Stimulated activated effector memory CD8-positive, alpha-beta T cell treated with anti-CD3 and anti-CD28 coated beads, Interleukin-12 subunit alpha, Interleukin-12 subunit beta, amount 100 ng/mL, for 72 hours (primary cell): ENCODE results near the gene CER1.
"Not testable (repeated sequence)": the region's sequence is repeated elsewhere in the genome, so short reads cannot be mapped to it uniquely, and the experiment has no call there.

Source experiments
- ATAC-seq: fragments of 150-1000 bp; cut with Tn5 transposase; 2 replicates; pipeline ENCODE4 v1.10.0; 2021
- DNase-seq, 2 donors: peaks; one replicate each; pipeline ENCODE4 v3.0.0; 2021 to 2022; ENCODE audit warnings: low spot score in 2 of 2
- H3K27ac Mint-ChIP-seq: one replicate; pipeline ENCODE4 v1.8.0; 2022; ENCODE audit warnings: mild to moderate bottlenecking, mixed read lengths
- H3K36me3 Mint-ChIP-seq: one replicate; pipeline ENCODE4 v1.8.0; 2022; ENCODE audit warnings: mild to moderate bottlenecking, mixed read lengths
- H3K4me1 Mint-ChIP-seq: one replicate; pipeline ENCODE4 v1.8.0; 2022; ENCODE audit warnings: mixed read lengths
- H3K4me3 Mint-ChIP-seq: one replicate; pipeline ENCODE4 v1.8.0; 2022; ENCODE audit warnings: mild to moderate bottlenecking, mixed read lengths
- H3K9me3 Mint-ChIP-seq: one replicate; pipeline ENCODE4 v1.8.0; 2022; ENCODE audit warnings: mixed read lengths

CER1 gene

DNA sequence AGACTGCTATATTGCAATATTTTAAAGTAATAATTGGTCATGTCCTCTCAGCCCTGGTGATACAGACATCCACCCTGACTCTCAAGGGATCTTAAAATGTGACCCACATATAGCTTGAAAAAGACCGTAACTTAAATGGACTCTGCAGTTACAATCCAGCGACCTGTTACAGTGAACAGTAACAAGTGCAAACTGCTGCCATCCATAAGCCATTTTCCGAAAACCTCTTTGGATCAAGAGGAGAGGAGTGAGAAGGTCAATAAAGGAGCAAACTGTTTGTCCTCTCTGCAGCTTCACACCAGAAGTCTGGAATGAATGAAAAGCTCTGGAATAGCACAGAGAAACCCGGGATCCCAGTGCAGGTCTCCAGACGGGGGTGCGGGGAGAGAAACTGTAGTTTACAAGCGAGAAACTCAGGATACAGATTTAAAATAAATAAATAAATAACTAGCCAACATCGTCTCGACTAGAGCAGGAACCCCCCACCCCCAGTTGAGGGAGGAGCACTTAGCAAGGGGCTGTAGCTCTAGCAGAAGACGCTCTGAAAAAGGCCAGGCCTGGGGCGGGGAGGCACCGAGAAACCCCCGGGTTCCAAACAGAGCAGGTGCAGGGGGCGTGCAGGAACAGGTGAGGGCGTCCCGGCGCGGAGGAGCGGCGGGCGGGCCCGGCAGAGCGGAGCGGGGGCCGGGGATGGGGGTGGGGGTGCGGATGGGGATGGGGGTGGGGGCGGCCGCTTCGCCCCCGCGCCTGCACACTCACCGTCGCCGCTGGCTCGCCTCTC lies 29.9 kb downstream of the CER1 start:
- DNase-seq (peak in 1 of 2 donors; percentile 60), ATAC-seq (peak; percentile 62)
- Mint-ChIP-seq H3K9me3 (no peaks in the 10 kb centered on the region), H3K36me3 (peaks cover 19% of the 10 kb centered on the region), H3K4me3 (peak overlapping the region; percentile 88), H3K4me1 (peaks cover 42% of the 10 kb centered on the region), H3K27ac (peak overlapping the region; percentile 94)

DNA sequence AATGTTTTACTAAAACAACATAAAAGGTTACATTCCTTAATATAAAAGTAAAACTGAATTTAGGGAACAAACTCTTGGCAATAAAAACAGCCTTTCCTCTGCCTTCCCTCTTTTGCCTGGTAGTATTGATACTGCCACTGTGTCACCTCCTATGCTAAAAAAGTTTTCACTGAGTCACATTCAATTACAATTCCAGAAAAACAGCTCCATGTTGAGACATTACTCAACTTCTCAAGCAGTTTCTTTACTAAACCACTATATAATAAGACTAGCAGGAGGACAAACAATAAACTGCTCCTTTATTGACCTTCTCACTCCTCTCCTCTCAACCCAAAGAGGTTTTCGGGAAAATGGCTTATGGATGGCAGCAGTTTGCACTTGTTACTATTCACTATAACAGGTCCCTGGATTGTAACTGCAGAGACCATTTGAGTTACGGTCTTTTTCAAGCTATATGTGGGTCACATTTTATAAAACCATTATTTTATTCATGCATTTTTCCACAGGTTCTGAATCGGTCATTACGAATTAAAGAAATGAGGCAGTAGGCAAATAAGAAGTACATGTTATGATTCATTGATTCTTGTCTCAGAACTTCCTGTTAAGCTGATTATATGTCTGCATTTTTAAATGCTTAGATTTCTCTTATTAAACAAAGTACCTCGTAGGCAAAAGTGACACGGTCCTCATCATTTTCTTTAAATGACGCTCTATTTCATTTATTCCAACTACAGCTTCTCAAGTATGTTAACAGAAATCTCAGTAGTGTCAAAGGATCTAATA lies 31.4 kb downstream of the CER1 start:
- no peak overlapping the region for H3K27ac Mint-ChIP-seq
- H3K4me1 Mint-ChIP-seq, result peaks cover 42% of the 10 kb centered on the region
- H3K36me3 Mint-ChIP-seq, result peaks cover 34% of the 10 kb centered on the region
- H3K4me3 Mint-ChIP-seq, result peak overlapping the region; percentile 88
- DNase-seq (no peak), ATAC-seq (no peak)
- no peaks in the 10 kb centered on the region for H3K9me3 Mint-ChIP-seq

DNA sequence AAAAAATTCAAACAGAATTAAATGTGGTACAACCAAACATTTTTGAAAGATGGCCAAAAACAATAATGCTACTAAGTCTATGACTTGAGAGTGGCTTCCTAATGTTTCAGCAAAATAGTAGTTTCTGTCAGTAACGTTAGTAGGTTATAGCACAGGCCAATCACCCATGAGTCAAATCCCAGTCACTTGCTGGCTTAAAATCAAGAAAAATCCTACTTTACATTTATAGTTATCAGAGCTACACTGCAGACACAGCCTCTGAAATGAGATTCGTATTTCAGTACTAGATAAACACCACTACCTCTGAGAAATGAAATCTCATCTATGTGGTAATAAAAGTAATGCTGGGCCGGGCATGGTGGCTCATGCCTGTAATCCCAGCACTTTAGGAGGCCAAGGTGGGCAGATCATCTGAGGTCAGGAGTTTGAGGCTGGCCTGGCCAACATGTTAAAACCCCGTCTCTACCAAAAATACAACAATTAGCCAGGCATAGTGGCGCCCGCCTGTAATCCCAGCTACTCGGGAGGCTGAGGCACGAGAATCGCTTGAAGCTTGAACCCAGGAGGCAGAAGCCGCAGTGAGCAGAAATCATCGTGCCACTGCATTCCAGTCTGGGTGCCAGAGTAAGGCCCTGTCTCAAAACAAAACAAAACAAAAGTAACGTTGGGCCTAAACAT lies 35.4 kb downstream of the CER1 start:
- Mint-ChIP-seq H3K36me3 (peaks cover 48% of the 10 kb centered on the region), H3K4me1 (peaks cover 37% of the 10 kb centered on the region), H3K4me3 (no peak overlapping the region), H3K27ac (no peak overlapping the region), H3K9me3 (no peaks in the 10 kb centered on the region)
- ATAC-seq (no peak), DNase-seq (no peak)

DNA sequence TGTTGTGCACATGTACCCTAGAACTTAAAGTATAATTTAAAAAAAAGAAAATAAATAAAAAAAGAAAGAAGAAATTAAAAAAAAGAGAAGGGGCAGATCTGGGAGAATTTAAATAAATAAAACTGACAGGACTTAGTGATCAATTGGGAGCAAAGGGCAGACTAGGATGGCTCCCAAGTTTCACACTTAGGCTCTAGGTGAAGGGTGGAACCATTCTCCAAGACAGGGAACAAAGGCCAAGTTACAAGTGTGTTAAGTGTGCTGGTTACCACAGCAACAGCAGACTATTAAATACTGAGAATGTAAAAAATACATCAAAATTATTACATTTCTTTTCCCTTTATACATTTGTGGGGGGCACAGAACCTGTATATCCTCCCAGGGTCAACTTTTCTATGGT lies 36.4 kb downstream of the CER1 start:
- peaks cover 48% of the 10 kb centered on the region for H3K36me3 Mint-ChIP-seq
- peaks cover 38% of the 10 kb centered on the region for H3K4me1 Mint-ChIP-seq
- no peaks in the 10 kb centered on the region for H3K9me3 Mint-ChIP-seq
- no peak for DNase-seq
- H3K4me3 Mint-ChIP-seq, result no peak overlapping the region
- no peak for ATAC-seq
- no peak overlapping the region for H3K27ac Mint-ChIP-seq

DNA sequence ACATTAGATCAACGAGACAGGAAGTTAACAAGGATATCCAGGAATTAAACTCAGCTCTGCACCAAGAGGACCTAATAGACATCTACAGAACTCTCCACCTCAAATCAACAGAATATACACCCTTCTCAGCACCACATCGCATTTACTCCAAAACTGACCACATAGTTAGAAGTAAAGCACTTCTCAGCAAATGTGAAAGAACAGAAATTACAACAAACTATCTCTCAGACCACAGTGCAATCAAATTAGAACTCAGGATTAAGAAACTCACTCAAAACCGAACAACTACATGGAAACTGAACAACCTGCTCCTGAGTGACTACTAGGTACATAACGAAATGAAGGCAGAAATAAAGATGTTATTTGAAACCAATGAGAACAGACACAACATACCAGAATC lies 39.9 kb downstream of the CER1 start:
- not testable (repeated sequence) for ATAC-seq, H3K9me3 Mint-ChIP-seq, DNase-seq
- peak overlapping the region; percentile 36 for H3K4me3 Mint-ChIP-seq
- H3K36me3 Mint-ChIP-seq, result peaks cover 29% of the 10 kb centered on the region
- peaks cover 35% of the 10 kb centered on the region for H3K4me1 Mint-ChIP-seq
- H3K27ac Mint-ChIP-seq, result peak overlapping the region; percentile 83

DNA sequence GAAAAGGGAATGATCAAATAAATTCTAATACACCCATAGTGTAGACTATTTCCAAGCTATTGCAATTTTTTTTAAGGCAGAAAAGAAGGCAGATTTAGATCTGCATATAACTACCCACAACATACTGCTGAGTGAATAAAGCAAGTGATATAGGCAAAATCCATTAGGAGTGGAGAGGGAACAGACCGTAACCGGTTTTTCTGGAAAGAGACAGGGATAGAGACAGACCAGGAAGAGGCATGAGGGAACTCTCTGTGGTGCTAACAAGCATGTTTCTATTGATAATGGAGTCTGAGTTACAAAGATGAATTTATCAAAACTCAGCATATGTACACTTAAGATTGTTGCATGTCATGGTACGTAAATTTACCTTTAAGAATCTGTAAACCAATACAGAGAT lies 43.8 kb downstream of the CER1 start:
- no peak overlapping the region for H3K27ac Mint-ChIP-seq
- no peak for DNase-seq
- peaks cover 40% of the 10 kb centered on the region for H3K4me1 Mint-ChIP-seq
- H3K4me3 Mint-ChIP-seq, result no peak overlapping the region
- H3K36me3 Mint-ChIP-seq, result peaks cover 6% of the 10 kb centered on the region
- no peaks in the 10 kb centered on the region for H3K9me3 Mint-ChIP-seq
- no peak for ATAC-seq

DNA sequence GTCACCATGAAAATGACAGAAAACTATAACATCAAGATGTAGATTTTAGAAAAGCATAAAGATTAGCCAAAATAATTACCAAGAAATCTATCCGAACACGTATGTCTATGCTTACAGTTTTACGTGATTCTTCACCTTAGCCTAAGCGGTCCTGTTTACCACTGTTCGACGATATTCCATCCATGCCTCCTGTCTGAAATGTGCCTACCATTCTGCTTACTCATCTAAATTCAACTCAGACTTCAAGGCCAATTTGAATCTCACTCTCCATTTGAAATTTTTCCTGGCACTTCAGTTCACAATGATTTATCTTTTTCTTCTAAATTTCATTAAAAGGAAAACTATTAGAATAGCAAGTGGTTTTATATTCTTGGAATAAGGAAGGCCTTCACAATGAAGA lies 44.7 kb downstream of the CER1 start:
- ATAC-seq (no peak), DNase-seq (no peak)
- H3K4me1 Mint-ChIP-seq, result peaks cover 36% of the 10 kb centered on the region
- no peak overlapping the region for H3K4me3 Mint-ChIP-seq
- H3K27ac Mint-ChIP-seq, result no peak overlapping the region
- no peaks in the 10 kb centered on the region for H3K9me3 Mint-ChIP-seq
- peaks cover 2% of the 10 kb centered on the region for H3K36me3 Mint-ChIP-seq

DNA sequence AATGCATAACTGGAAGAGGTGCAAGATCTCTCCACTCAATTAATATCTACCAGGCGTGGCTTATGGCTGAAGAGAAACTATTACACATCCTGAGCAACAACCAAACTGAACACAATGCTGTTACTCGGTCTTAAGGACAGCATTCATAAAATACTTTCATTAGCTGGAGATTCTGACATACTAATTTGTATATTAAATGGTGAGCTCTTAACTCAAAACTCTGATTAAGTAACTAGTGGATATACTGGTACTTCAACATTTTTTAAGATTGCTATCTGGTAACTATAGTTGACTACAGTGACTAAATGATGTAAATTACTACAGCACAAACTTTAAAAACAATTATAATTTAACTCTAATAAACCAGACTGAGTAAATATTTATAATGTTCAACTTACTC lies 45.1 kb downstream of the CER1 start:
- Mint-ChIP-seq H3K27ac (no peak overlapping the region), H3K4me3 (no peak overlapping the region), H3K9me3 (no peaks in the 10 kb centered on the region), H3K36me3 (peaks cover 4% of the 10 kb centered on the region), H3K4me1 (peaks cover 34% of the 10 kb centered on the region)
- ATAC-seq (no peak), DNase-seq (no peak)

DNA sequence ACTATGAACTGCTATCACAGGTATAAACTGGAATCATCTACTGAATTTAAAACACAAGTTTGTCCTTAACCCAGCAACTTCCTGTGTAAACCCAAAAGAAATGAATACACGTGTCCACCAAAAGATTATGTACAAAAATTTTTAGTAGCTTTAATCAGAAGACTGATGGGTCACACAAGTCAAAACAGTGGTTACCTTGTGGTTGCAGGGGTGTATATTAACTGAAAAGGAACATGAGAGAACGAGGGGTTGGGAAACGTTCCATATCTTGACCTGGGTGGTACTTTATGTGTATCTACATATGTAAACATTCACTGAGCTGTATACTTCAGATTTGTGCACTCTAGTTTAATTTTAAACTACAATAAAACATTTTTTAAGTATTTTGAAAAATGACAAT lies 47.9 kb downstream of the CER1 start:
- Mint-ChIP-seq H3K4me1 (peaks cover 29% of the 10 kb centered on the region), H3K4me3 (no peak overlapping the region), H3K27ac (no peak overlapping the region), H3K9me3 (no peaks in the 10 kb centered on the region), H3K36me3 (peaks cover 20% of the 10 kb centered on the region)
- ATAC-seq, result no peak
- no peak for DNase-seq

DNA sequence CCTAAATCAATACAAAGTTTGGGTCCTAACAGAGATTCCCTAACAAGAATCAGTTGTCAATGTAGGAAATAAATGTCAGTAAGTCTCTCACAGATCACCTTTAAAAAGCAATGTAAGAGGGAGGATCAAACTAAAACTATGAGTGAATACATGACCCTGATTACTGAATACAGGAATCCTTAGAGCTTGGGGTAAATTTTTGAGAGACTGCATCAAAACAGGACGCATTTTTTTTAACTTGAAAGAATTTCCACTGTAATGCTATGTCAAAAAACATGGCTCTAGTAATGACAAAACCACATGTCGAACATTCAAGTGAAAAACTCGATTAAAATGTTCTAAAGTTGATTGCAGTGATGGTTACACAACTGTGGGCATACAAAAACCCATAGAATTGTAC lies 51.2 kb downstream of the CER1 start:
- H3K4me1 Mint-ChIP-seq, result peaks cover 20% of the 10 kb centered on the region
- H3K4me3 Mint-ChIP-seq, result peak overlapping the region; percentile 32
- peak; percentile 93 for ATAC-seq
- H3K36me3 Mint-ChIP-seq, result peaks cover 20% of the 10 kb centered on the region
- peak overlapping the region; percentile 65 for H3K27ac Mint-ChIP-seq
- H3K9me3 Mint-ChIP-seq, result no peaks in the 10 kb centered on the region
- DNase-seq, result no peak

DNA sequence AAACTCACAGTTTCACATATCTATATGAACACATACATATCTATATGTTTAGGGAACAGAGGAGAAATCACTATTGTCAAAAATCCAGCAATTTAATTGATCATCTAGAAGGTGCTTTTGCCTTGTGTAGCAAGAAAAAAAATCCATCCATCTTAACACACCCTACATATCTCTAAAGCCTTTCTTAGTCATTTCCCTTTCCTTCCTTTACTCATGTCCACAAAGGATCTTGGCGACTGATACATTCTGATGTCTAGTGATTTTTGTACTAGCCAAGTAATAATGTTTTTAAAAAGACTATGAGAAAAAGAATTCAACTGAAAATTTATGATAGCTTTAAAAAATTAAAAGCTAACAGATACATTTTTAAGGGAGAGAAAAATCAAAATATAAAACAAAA lies 51.8 kb downstream of the CER1 start:
- DNase-seq, result no peak
- peak overlapping the region; percentile 32 for H3K4me3 Mint-ChIP-seq
- ATAC-seq, result peak; percentile 91

More for the DNA sequence above, 51.8 kb downstream of the CER1 start:
- peak overlapping the region; percentile 65 for H3K27ac Mint-ChIP-seq
- peaks cover 20% of the 10 kb centered on the region for H3K36me3 Mint-ChIP-seq
- no peaks in the 10 kb centered on the region for H3K9me3 Mint-ChIP-seq
- H3K4me1 Mint-ChIP-seq, result peaks cover 20% of the 10 kb centered on the region
